Kidney (tissue), 14 donors: Measurements from ENCODE around the gene OR2H2. TPM values are rescaled to one million over a fixed set of nuclear protein-coding genes. Genes with fewer than 3 reads are reported as not detected.

Source experiments
- DNase-seq, 5 donors: peaks; one replicate each; pipeline ENCODE4 v3.0.0-alpha.2; 2013 to 2020
- FAIRE-seq: peaks from 2 replicates; lab custom pipeline; 2012; peaks lifted over from hg19 to GRCh38; lab: Jason Lieb, UNC
- H3K27ac ChIP-seq, 2 donors: one replicate each; pipeline ENCODE4 v1.7.0; 2013; ENCODE audit warnings: low read depth in 2 of 2, low read length in 2 of 2, inconsistent platforms in 1 of 2
- H3K27me3 ChIP-seq: one replicate; pipeline ENCODE4 v1.7.1; 2013; ENCODE audit warnings: low read length, inconsistent platforms; ENCODE audit not compliant: control insufficient read depth, insufficient read depth
- H3K36me3 ChIP-seq, 3 donors: one replicate each; pipeline versions ENCODE4 v1.7.0 to v1.7.1; 2013; ENCODE audit warnings: low read length in 3 of 3, control low read depth in 1 of 3, inconsistent platforms in 1 of 3; ENCODE audit not compliant: insufficient read depth in 3 of 3, control insufficient read depth in 2 of 3
- H3K4me1 ChIP-seq, 3 donors: one replicate each; pipeline versions ENCODE4 v1.7.0 to v1.7.1; 2013; ENCODE audit warnings: low read length in 3 of 3, inconsistent platforms in 1 of 3, low read depth in 1 of 3; ENCODE audit not compliant: control insufficient read depth in 2 of 3, insufficient read depth in 2 of 3
- H3K4me3 ChIP-seq, 3 donors: one replicate each; pipeline versions ENCODE4 v1.7.0 to v1.8.1; 2013; ENCODE audit warnings: low read length in 3 of 3, control low read depth in 1 of 3, inconsistent platforms in 1 of 3
- H3K9ac ChIP-seq, 3 donors: one replicate each; pipeline versions ENCODE4 v1.7.0 to v1.7.1; 2013; ENCODE audit warnings: low read length in 3 of 3, control low read depth in 1 of 3, inconsistent platforms in 1 of 3
- H3K9me3 ChIP-seq, 3 donors: one replicate each; pipeline versions ENCODE4 v1.7.0 to v1.7.1; 2013; ENCODE audit warnings: low read length in 3 of 3, control low read depth in 1 of 3, inconsistent platforms in 1 of 3; ENCODE audit not compliant: control insufficient read depth in 2 of 3, insufficient read depth in 1 of 3
- CTCF ChIP-seq: IDR thresholded peaks from 3 replicates; pipeline ENCODE4 v1.5.1; 2012; ENCODE audit warnings: mild to moderate bottlenecking, moderate library complexity, borderline replicate concordance; ENCODE audit not compliant: insufficient read depth; ENCODE audit errors: extremely low read depth
- intact Hi-C: fragments of 100-400 bp; cut with DNase I; formaldehyde crosslinking; loops from one replicate; pipeline ENCODE4 v1.11.1; 2022
- polyA plus RNA-seq: library from polyadenylated mRNA; stranded (reverse); fragments of 350-450 nt; fragmentation: Illumina TruSeq; extraction: RNeasy Lipid Tissue Mini Kit (QIAGEN cat#74804); gene quantifications from one replicate; pipeline ENCODE4 v1.2.3, GENCODE V29; 2014; ENCODE audit warnings: low read depth, low replicate concordance; ENCODE audit not compliant: insufficient read depth
- total RNA-seq: library from RNA; stranded (reverse); fragmentation: NEBNext Ultra II Directional; extraction: Animal tissue kit (Norgen Biotek cat#: 25700); gene quantifications from one replicate; pipeline ENCODE4 v1.2.1, GENCODE V29; 2021
- donor health status: control.
- donor health status: control.
- donor health status: control.
- donor health status: control.
- donor health status: control.
- donor health status: DM: yes; HTN: yes; CAD: no.
- donor health status: Normal renal cell carcinoma (clear cell type).

OR2H2 gene
- total and polyA plus RNA-seq, 2 donors from 2014 or later: not detected

- no peak for TF ChIP-seq CTCF
- no peaks in the 10 kb centered on the region for H3K9me3 ChIP-seq
- no peaks in the 10 kb centered on the region for H3K36me3 ChIP-seq
- H3K4me1 ChIP-seq: no peaks in the 10 kb centered on the region
- no peak overlapping the region for H3K4me3 ChIP-seq
- H3K9ac ChIP-seq: no peak overlapping the region
- H3K27ac ChIP-seq: no peak overlapping the region
- no peaks in the 10 kb centered on the region for H3K27me3 ChIP-seq
- intact Hi-C loops: no loop called here
- FAIRE-seq (no peak), DNase-seq (no peak)
Measured at GRCh38 chr6:29566856-29567255, 18.1 kb upstream of the OR2H2 start.

GRCh38 chr6:29567541-29567940, 17.4 kb upstream of the OR2H2 start:
- DNase-seq (no peak), FAIRE-seq (no peak)
- Histone ChIP-seq H3K27ac (no peak overlapping the region), H3K4me3 (no peak overlapping the region), H3K27me3 (no peaks in the 10 kb centered on the region), H3K9me3 (no peaks in the 10 kb centered on the region), H3K9ac (no peak overlapping the region), H3K36me3 (no peaks in the 10 kb centered on the region), H3K4me1 (no peaks in the 10 kb centered on the region)
- intact Hi-C loops: no loop called here
- TF ChIP-seq CTCF: no peak

- H3K27me3 ChIP-seq: no peaks in the 10 kb centered on the region
- H3K4me1 ChIP-seq: no peaks in the 10 kb centered on the region
- no peak overlapping the region for H3K4me3 ChIP-seq
- FAIRE-seq: no peak
- TF ChIP-seq CTCF: no peak
- no peaks in the 10 kb centered on the region for H3K9me3 ChIP-seq
- H3K27ac ChIP-seq: no peak overlapping the region
- H3K9ac ChIP-seq: no peak overlapping the region
- no peak for DNase-seq
- intact Hi-C loops: no loop called here
- H3K36me3 ChIP-seq: no peaks in the 10 kb centered on the region
Measured at GRCh38 chr6:29567991-29568390, 16.9 kb upstream of the OR2H2 start.

- no peaks in the 10 kb centered on the region for H3K9me3 ChIP-seq
- no peak overlapping the region for H3K27ac ChIP-seq
- H3K36me3 ChIP-seq: no peaks in the 10 kb centered on the region
- H3K9ac ChIP-seq: no peak overlapping the region
- intact Hi-C loops: no loop called here
- no peaks in the 10 kb centered on the region for H3K4me1 ChIP-seq
- no peaks in the 10 kb centered on the region for H3K27me3 ChIP-seq
- no peak for TF ChIP-seq CTCF
- no peak overlapping the region for H3K4me3 ChIP-seq
- DNase-seq (no peak), FAIRE-seq (no peak)
Measured at GRCh38 chr6:29576056-29576455, 8.9 kb upstream of the OR2H2 start.
